ENCODE results near the gene LRRC59. TPM values are rescaled to one million over a fixed set of nuclear protein-coding genes. Genes with fewer than 3 reads are reported as not detected.
"Not testable (repeated sequence)": the region's sequence is repeated elsewhere in the genome, so short reads cannot be mapped to it uniquely, and the experiment has no call there.

The LRRC59 gene
- total RNA-seq, 3 donors from 2014 or later (not counting 1 experiment from before 2014, with no cell fraction given), result 55.6 to 62.7 (median 56.0) TPM

DNA sequence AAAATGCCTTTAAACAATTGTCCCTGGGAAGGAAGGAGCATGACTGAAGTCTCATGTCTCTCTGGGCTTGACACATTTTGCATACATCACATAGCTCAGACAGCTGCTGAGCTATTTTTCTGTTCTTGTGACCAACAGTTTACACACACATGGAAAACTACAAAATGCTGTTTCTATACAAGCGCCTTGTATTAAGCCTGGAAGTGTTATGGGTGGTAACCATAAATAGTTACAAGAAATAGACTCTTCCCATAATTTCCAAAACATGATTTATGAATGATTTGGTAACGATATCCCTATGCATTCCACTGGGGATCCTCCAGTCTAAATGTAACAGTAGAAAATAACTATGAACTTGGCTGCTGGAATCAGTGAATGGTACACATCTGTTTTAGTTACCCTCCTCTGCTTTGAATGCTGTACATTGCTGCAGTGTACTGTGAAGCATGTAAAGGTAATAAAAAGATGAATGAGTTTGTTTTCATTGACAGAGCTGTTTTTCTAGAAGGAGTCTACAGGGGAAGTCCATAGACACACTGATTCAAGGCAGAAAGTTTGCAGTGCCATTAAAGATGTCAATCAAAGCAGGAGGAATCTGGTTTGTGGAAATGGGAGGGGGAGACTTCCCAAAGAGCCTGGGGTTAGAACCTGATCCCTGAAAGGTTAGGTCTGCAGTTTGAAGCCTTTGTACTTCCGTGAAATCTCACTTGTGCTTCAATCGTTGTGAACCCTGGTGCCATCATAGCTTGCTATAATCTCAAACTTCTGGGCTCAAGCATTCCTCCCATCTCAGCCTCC lies 33.7 kb upstream of the LRRC59 start:
- no peak overlapping the region for H3K27ac Mint-ChIP-seq
- TF ChIP-seq, protein P1, sequence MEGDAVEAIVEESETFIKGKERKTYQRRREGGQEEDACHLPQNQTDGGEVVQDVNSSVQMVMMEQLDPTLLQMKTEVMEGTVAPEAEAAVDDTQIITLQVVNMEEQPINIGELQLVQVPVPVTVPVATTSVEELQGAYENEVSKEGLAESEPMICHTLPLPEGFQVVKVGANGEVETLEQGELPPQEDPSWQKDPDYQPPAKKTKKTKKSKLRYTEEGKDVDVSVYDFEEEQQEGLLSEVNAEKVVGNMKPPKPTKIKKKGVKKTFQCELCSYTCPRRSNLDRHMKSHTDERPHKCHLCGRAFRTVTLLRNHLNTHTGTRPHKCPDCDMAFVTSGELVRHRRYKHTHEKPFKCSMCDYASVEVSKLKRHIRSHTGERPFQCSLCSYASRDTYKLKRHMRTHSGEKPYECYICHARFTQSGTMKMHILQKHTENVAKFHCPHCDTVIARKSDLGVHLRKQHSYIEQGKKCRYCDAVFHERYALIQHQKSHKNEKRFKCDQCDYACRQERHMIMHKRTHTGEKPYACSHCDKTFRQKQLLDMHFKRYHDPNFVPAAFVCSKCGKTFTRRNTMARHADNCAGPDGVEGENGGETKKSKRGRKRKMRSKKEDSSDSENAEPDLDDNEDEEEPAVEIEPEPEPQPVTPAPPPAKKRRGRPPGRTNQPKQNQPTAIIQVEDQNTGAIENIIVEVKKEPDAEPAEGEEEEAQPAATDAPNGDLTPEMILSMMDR (IDR thresholded peaks at IDR 0.05), result no peak
- Histone ChIP-seq H3K27ac (ENCODE audit: low read length) (no peak overlapping the region), H3K36me3 (ENCODE audit: control insufficient read depth, insufficient read depth, low read length) (no peaks in the 10 kb centered on the region), H3K4me3 (ENCODE audit: low read length) (no peak overlapping the region), H3K9me3 (ENCODE audit: control insufficient read depth, insufficient read depth, low read length) (no peaks in the 10 kb centered on the region), H3K27me3 (ENCODE audit: control insufficient read depth, insufficient read depth, low read length) (no peaks in the 10 kb centered on the region), H3K4me1 (ENCODE audit: control insufficient read depth, insufficient read depth, low read length) (peaks cover 21% of the 10 kb centered on the region)
- H3K9me3 Mint-ChIP-seq, result no peaks in the 10 kb centered on the region
- no peaks in the 10 kb centered on the region for H3K27me3 Mint-ChIP-seq (ENCODE audit: low read depth in 2 of 2)
- no peak overlapping the region for H3K4me3 Mint-ChIP-seq
- ATAC-seq, result no peak
- no peaks in the 10 kb centered on the region for H3K36me3 Mint-ChIP-seq
- intact Hi-C loops (cut with micrococcal nuclease), result no loop called here
- peaks cover 7 to 11% of the 10 kb centered on the region in 2 donors for H3K4me1 Mint-ChIP-seq
- WGBS (ENCODE audit: insufficient coverage), result 89% methylated on average over 3 of the region's 4 CpGs
- no peak for DNase-seq

GRCh38 chr17:50429793-50430192 lies 32.5 kb upstream of the LRRC59 start:
- Mint-ChIP-seq H3K9me3 (no peaks in the 10 kb centered on the region), H3K36me3 (no peaks in the 10 kb centered on the region), H3K27ac (no peak overlapping the region), H3K27me3 (ENCODE audit: low read depth in 2 of 2) (no peaks in the 10 kb centered on the region), H3K4me1 (peaks cover 12 to 19% of the 10 kb centered on the region in 2 donors), H3K4me3 (no peak overlapping the region)
- TF ChIP-seq, protein P1 (IDR thresholded peaks at IDR 0.05), result no peak
- no peaks in the 10 kb centered on the region for H3K36me3 ChIP-seq (ENCODE audit: control insufficient read depth, insufficient read depth, low read length)
- no peak overlapping the region for H3K4me3 ChIP-seq (ENCODE audit: low read length)
- H3K9me3 ChIP-seq (ENCODE audit: control insufficient read depth, insufficient read depth, low read length), result no peaks in the 10 kb centered on the region
- no peak overlapping the region for H3K27ac ChIP-seq (ENCODE audit: low read length)
- DNase-seq (no peak), ATAC-seq (no peak)
- intact Hi-C loops (cut with micrococcal nuclease), result no loop called here
- H3K27me3 ChIP-seq (ENCODE audit: control insufficient read depth, insufficient read depth, low read length), result no peaks in the 10 kb centered on the region
- 88% methylated on average over 4 of the region's 4 CpGs for WGBS (ENCODE audit: insufficient coverage)
- peaks cover 30% of the 10 kb centered on the region for H3K4me1 ChIP-seq (ENCODE audit: control insufficient read depth, insufficient read depth, low read length)

GRCh38 chr17:50428831-50429424 lies 31.6 kb upstream of the LRRC59 start:
- ATAC-seq, result no peak
- TF ChIP-seq, protein P1 (IDR thresholded peaks at IDR 0.05), result no peak
- Histone ChIP-seq H3K36me3 (ENCODE audit: control insufficient read depth, insufficient read depth, low read length) (no peaks in the 10 kb centered on the region), H3K27ac (ENCODE audit: low read length) (no peak overlapping the region), H3K4me3 (ENCODE audit: low read length) (no peak overlapping the region), H3K4me1 (ENCODE audit: control insufficient read depth, insufficient read depth, low read length) (peaks cover 27% of the 10 kb centered on the region), H3K9me3 (ENCODE audit: control insufficient read depth, insufficient read depth, low read length) (no peaks in the 10 kb centered on the region), H3K27me3 (ENCODE audit: control insufficient read depth, insufficient read depth, low read length) (no peaks in the 10 kb centered on the region)
- H3K4me1 Mint-ChIP-seq, result peaks cover 12 to 19% of the 10 kb centered on the region in 2 donors
- no peak for DNase-seq
- intact Hi-C loops (cut with micrococcal nuclease), result no loop called here
- no peaks in the 10 kb centered on the region for H3K27me3 Mint-ChIP-seq (ENCODE audit: low read depth in 2 of 2)
- no peaks in the 10 kb centered on the region for H3K9me3 Mint-ChIP-seq
- H3K27ac Mint-ChIP-seq, result no peak overlapping the region
- no peaks in the 10 kb centered on the region for H3K36me3 Mint-ChIP-seq
- WGBS (ENCODE audit: insufficient coverage), result 95% methylated on average over 7 of the region's 7 CpGs
- no peak overlapping the region for H3K4me3 Mint-ChIP-seq

DNA sequence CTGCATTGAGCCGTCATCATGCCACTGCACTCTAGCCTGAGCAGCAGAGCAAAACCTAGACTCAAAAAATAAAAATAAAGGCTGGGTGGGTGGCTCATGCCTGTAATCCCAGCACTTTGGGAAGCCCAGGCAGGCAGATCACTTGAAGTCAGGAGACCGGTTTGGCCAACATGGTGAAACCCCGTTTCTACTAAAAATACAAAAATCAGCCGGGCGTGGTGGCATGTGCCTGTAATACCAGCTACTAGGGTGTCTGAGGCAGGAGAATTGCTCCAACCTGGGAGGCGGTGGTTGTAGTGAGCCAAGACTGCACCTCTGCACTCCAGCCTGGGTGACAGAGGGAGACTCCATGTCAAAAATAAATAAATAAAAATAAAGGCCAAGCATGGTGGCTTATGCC lies 30.8 kb upstream of the LRRC59 start:
- intact Hi-C loops (cut with micrococcal nuclease); H3K4me3 ChIP-seq (ENCODE audit: low read length); H3K9me3 ChIP-seq (ENCODE audit: control insufficient read depth, insufficient read depth, low read length); H3K9me3 Mint-ChIP-seq; H3K27ac ChIP-seq (ENCODE audit: low read length); ATAC-seq; H3K27me3 Mint-ChIP-seq (ENCODE audit: low read depth in 2 of 2); H3K36me3 Mint-ChIP-seq; H3K27me3 ChIP-seq (ENCODE audit: control insufficient read depth, insufficient read depth, low read length); DNase-seq; H3K27ac Mint-ChIP-seq; H3K36me3 ChIP-seq (ENCODE audit: control insufficient read depth, insufficient read depth, low read length); H3K4me3 Mint-ChIP-seq: not testable (repeated sequence)
- WGBS (ENCODE audit: insufficient coverage), result 82% methylated on average over 6 of the region's 6 CpGs
- H3K4me1 Mint-ChIP-seq, result peaks cover 12 to 19% of the 10 kb centered on the region in 2 donors
- peaks cover 26% of the 10 kb centered on the region for H3K4me1 ChIP-seq (ENCODE audit: control insufficient read depth, insufficient read depth, low read length)
